ENCODE measurements around the gene EXOSC5. TPM values are rescaled to one million over a fixed set of nuclear protein-coding genes. Genes with fewer than 3 reads are reported as not detected.

Gene EXOSC5
- total and polyA plus RNA-seq, 10 of the 15 experiments (the other 5 are each of a cell fraction or from before 2014, with no cell fraction given): 15.8 to 123 (median 52.7) TPM

DNA sequence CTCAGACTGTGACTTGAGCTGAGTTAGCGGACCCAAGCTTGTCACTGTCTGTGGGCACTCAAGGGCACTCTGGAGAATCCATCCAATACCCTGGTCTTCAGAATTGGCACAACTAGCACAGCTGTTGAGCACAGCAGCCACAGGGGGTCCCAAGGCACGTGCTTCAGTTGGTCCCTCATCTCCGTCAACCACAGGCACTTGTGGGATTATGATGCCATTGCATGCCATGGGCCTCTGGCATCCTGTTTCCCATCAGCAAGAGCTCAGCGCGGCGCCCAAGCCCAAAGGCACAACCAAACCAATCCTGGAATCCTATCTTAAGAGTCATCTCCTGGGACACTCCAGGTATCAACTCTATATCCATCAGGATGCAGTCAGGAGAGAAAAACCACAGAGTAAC lies 33.8 kb upstream of the EXOSC5 start:
- Histone ChIP-seq H3K9me3 (replicated peaks; ENCODE audit: control insufficient read depth, insufficient read depth, low read length) (no peaks in the 10 kb centered on the region), H3K79me2 (ENCODE audit: control insufficient read depth, insufficient read depth, low read length) (no peaks in the 10 kb centered on the region; the same call in 1 of the 2 replicates), H3K9ac (ENCODE audit: control insufficient read depth, insufficient read depth, low read length) (no peak overlapping the region), H3K36me3 (ENCODE audit: control insufficient read depth in 2 of 2, insufficient read depth in 2 of 2, low read length in 1 of 2) (peaks cover 9 to 16% of the 10 kb centered on the region in 2 experiments), H4K20me1 (ENCODE audit: control insufficient read depth, insufficient read depth) (no peaks in the 10 kb centered on the region; the same call in 1 of the 2 replicates), H3K27me3 (replicated peaks in 1 of 2; ENCODE audit: control insufficient read depth in 2 of 2, insufficient read depth in 2 of 2, low read length in 1 of 2) (no peaks in the 10 kb centered on the region), H3K27ac (ENCODE audit: control insufficient read depth, insufficient read depth) (no peak overlapping the region), H3K4me2 (ENCODE audit: control insufficient read depth, insufficient read depth) (no peak overlapping the region), H3K4me3 (no peak overlapping the region), H2AFZ (ENCODE audit: control insufficient read depth, low read depth, low read length) (no peak overlapping the region), H3K4me1 (ENCODE audit: control insufficient read depth, insufficient read depth, low read length) (peaks cover 9% of the 10 kb centered on the region)
- in situ Hi-C loops (cut with MboI) (no loop called here), intact Hi-C loops (cut with micrococcal nuclease; ENCODE audit: unreplicated experiment) (no loop called here)
- RAD21 ChIA-PET (ENCODE audit: unreplicated experiment): no interaction called here
- 100% methylated on average over 6 of the region's 6 CpGs for WGBS (ENCODE audit: insufficient coverage, insufficient replicate concordance, low lambda C conversion rate, missing lambda C conversion rate)
- CTCF ChIA-PET: interaction anchor here (0.6 to 1.7 kb wide), 7 partner anchors 8 to 139 kb away, joined by 3 to 7 read pairs (median 3); partner anchors contain the start of genes B9D2 and DMAC2
- no TSS peak for BruUV-seq (replicated peaks)
- POLR2A ChIA-PET: no interaction called here
- DNase-seq (ENCODE audit: low read depth, low spot score) (no peak), ATAC-seq (no peak), FAIRE-seq (no peak)
- SMC1A ChIA-PET (ENCODE audit: uncharacterized antibody, unreplicated experiment): interaction anchor here (1.0 kb wide), 1 partner anchor 32 kb away, joined by 4 read pairs; no protein-coding TSS in a partner anchor
- no peak for TF ChIP-seq GATAD2B (conservative IDR thresholded peaks at IDR 0.05; ENCODE audit: low read depth)
- TF ChIP-seq, protein P1, sequence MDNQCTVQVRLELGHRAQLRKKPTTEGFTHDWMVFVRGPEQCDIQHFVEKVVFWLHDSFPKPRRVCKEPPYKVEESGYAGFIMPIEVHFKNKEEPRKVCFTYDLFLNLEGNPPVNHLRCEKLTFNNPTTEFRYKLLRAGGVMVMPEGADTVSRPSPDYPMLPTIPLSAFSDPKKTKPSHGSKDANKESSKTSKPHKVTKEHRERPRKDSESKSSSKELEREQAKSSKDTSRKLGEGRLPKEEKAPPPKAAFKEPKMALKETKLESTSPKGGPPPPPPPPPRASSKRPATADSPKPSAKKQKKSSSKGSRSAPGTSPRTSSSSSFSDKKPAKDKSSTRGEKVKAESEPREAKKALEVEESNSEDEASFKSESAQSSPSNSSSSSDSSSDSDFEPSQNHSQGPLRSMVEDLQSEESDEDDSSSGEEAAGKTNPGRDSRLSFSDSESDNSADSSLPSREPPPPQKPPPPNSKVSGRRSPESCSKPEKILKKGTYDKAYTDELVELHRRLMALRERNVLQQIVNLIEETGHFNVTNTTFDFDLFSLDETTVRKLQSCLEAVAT (IDR thresholded peaks at IDR 0.05): no peak
- TF ChIP-seq, protein P2, sequence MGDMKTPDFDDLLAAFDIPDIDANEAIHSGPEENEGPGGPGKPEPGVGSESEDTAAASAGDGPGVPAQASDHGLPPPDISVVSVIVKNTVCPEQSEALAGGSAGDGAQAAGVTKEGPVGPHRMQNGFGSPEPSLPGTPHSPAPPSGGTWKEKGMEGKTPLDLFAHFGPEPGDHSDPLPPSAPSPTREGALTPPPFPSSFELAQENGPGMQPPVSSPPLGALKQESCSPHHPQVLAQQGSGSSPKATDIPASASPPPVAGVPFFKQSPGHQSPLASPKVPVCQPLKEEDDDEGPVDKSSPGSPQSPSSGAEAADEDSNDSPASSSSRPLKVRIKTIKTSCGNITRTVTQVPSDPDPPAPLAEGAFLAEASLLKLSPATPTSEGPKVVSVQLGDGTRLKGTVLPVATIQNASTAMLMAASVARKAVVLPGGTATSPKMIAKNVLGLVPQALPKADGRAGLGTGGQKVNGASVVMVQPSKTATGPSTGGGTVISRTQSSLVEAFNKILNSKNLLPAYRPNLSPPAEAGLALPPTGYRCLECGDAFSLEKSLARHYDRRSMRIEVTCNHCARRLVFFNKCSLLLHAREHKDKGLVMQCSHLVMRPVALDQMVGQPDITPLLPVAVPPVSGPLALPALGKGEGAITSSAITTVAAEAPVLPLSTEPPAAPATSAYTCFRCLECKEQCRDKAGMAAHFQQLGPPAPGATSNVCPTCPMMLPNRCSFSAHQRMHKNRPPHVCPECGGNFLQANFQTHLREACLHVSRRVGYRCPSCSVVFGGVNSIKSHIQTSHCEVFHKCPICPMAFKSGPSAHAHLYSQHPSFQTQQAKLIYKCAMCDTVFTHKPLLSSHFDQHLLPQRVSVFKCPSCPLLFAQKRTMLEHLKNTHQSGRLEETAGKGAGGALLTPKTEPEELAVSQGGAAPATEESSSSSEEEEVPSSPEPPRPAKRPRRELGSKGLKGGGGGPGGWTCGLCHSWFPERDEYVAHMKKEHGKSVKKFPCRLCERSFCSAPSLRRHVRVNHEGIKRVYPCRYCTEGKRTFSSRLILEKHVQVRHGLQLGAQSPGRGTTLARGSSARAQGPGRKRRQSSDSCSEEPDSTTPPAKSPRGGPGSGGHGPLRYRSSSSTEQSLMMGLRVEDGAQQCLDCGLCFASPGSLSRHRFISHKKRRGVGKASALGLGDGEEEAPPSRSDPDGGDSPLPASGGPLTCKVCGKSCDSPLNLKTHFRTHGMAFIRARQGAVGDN (IDR thresholded peaks at IDR 0.05): no peak

Data from GM12878 (cell line).